Heart left ventricle (tissue), 13 donors: ENCODE data around the gene KCTD12.

ENCODE experiments used
- CTCF ChIP-seq, 12 donors: fragments of 200-600 bp; sonication (generic) in 4 of 12; IDR thresholded peaks; one replicate each; pipeline versions ENCODE4 v1.5.0 to v1.8.0; 2018 to 2022; ENCODE audit warnings: antibody characterized with exemption in 12 of 12, mild to moderate bottlenecking in 5 of 12
- POLR2A ChIP-seq, 2 donors: fragments of 450-650 bp; IDR thresholded peaks; one replicate each; pipeline ENCODE4 v1.6.1; 2017; ENCODE audit warnings: antibody characterized with exemption in 2 of 2, mild to moderate bottlenecking in 2 of 2, moderate library complexity in 2 of 2
- donor health status: ischemic (EF 13 %, LVEDD 7.1; RV severe dilation, severe dysfunction).
- donor health status: DM: no; HTN: yes; CAD: no.
- donor health status: DM: no; HTN: no; CAD: no.
- donor health status: ischemic (EF 25% LVEDD 6.9; RV normal size, moderate dysfunction).
- donor health status: ischemic (EF 25% LVEDD 5.7; RV mildly dilated, moderate dysfunction).
- donor health status: ischemic (EF 35%, LVEDD 5.7; RV mildly dilated, moderate dysfunction).
- donor health status: nonischemic (EF 11% LVEDD 7.7; RV severe dilation, severe dysfunction).
- donor health status: DM: yes; HTN: yes; CAD: no.
- donor health status: PGD.
- donor health status: ischemic (EF 29% LVEDD 5.4; RV normal size, mild dysfunction).
- donor health status: nonischemic (EF 23%, LVEDD 6.1; RV moderate dilation, normal function).

GRCh38 chr13:76894401-76895110 lies 8.4 kb upstream of the KCTD12 start:
- TF ChIP-seq CTCF (IDR thresholded peaks at IDR 0.05) (no peak), POLR2A (IDR thresholded peaks at IDR 0.05) (no peak)
